HG03108 (cell line): ENCODE results near the gene EID3.

ENCODE experiments used
- ATAC-seq: cut with Tn5 transposase; IDR thresholded peaks from one replicate; pipeline ENCODE4 v1.9.1; 2021; ENCODE audit warnings: moderate library complexity; ENCODE audit not compliant: unreplicated experiment

EID3 gene

DNA sequence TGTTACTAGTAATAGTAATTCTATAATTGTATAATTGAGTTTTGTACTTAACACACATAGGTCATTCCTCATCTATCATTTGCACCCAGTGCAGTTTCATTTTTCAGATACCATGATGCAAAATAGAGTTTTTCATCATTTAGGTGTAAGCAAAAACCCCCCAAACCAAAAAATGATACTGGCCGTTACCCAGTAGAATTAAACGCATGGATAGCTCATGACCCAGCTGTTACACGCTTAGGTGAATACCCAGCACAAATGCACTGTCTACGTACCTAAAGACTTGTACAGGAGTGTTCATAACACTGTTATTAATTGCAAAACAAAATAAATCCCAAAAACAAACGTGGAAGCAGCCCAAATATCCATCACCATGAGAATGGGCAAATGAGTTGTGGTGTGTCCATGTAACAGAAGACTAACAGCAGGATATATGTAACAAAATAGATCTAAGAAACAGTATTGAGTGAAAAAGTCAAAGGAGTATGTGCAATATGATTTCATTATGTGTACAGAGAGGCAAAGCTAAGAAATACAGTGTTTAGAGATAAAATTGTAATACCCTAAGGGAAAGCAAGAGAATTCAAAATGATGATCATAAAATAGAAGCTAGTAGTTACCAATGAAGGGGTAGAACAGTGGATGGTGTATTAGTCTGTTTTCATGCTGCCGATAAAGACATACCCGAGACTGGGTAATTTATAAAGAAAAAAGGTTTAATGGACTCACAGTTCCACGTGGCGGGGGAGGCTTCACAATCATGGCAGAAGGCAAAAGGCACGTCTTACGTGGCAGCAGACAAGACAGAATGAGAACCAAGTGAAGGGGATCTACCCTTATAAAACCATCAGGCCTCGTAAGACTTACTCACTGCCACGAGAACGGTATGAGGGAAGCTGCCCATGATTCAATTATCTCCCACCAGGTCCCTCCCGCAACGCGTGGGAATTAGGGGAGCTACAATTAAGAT is 49.8 kb downstream of the EID3 start:
- no peak for ATAC-seq

DNA sequence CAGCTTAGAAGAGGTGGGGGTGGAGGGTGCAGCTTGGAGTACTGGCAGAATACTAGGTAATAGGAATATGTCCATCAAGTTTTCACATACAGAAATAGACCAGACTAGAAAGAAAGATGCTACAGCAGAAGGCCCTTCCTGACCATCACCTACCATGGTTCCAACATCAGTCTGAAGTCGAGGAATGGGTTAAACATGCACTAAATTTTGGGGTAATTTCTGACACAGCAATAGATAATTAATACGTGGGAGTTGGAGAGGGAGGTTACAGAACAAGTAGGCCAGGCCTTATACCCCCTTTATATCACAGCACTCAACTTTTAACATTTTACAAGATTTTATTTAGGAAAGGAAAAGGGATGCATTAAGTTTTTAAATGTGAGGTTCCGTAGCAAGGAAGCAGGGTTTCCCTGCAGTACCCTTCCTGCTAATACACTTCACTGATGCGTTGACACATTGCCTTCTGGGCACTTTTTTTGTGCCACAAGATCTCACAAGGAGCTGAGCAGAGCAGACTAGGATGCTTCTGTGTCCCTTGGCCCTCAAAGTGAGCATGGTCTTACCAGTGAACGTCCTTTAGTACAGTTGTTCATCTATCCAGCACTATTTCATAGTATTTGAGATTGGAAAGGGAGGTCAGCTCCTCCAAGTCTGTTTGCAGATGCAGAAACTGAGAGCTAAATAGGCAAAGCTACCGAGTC is 50.8 kb downstream of the EID3 start:
- no peak for ATAC-seq
